GM23248 (cell line): ENCODE measurements around the gene USP19. TPM values are rescaled to one million over a fixed set of nuclear protein-coding genes. Genes with fewer than 3 reads are reported as not detected.

Experiments
- DNase-seq: peaks from one replicate; pipeline ENCODE4 v3.0.0-alpha.2; 2015
- H2AFZ ChIP-seq: fragments of 200-600 bp; sonication (generic); 2 replicates; pipeline ENCODE4 v1.6.1; 2016; ENCODE audit warnings: antibody characterized with exemption
- H3F3A ChIP-seq: fragments of 200-600 bp; sonication (generic); 2 replicates; pipeline ENCODE4 v1.6.1; 2016; ENCODE audit warnings: mild to moderate bottlenecking, antibody characterized with exemption, mixed run types; ENCODE audit not compliant: insufficient read depth
- H3K27ac ChIP-seq: fragments of 200-600 bp; sonication (generic); 2 replicates; pipeline ENCODE4 v1.5.1; 2016; ENCODE audit warnings: mild to moderate bottlenecking
- H3K27me3 ChIP-seq: fragments of 200-600 bp; sonication (generic); replicated peaks from 2 replicates; pipeline ENCODE4 v1.6.1; 2016; ENCODE audit warnings: mild to moderate bottlenecking; ENCODE audit not compliant: insufficient read depth
- H3K36me3 ChIP-seq: fragments of 200-600 bp; sonication (generic); 2 replicates; pipeline ENCODE4 v1.6.1; 2016; ENCODE audit warnings: low read depth, mild to moderate bottlenecking
- H3K4me1 ChIP-seq: fragments of 200-600 bp; sonication (generic); 2 replicates; pipeline ENCODE4 v1.6.1; 2016; ENCODE audit warnings: mild to moderate bottlenecking; ENCODE audit not compliant: insufficient read depth
- H3K4me2 ChIP-seq: fragments of 200-600 bp; sonication (generic); one replicate; pipeline ENCODE4 v1.6.1; 2016; ENCODE audit warnings: mild to moderate bottlenecking; ENCODE audit not compliant: unreplicated experiment
- H3K4me3 ChIP-seq: fragments of 200-600 bp; sonication (generic); 2 replicates; pipeline ENCODE4 v1.5.1; 2016; ENCODE audit warnings: mild to moderate bottlenecking
- H3K79me2 ChIP-seq: fragments of 200-600 bp; sonication (generic); 2 replicates; pipeline ENCODE4 v1.6.1; 2016; ENCODE audit warnings: mild to moderate bottlenecking; ENCODE audit not compliant: insufficient read depth
- H3K9ac ChIP-seq: fragments of 200-600 bp; sonication (generic); 2 replicates; pipeline ENCODE4 v1.6.1; 2016; ENCODE audit warnings: mild to moderate bottlenecking
- H3K9me2 ChIP-seq: fragments of 200-600 bp; sonication (generic); 2 replicates; pipeline ENCODE4 v1.6.1; 2016; ENCODE audit warnings: mixed run types, mild to moderate bottlenecking, moderate library complexity; ENCODE audit not compliant: insufficient read depth
- H3K9me3 ChIP-seq: fragments of 200-600 bp; sonication (generic); one replicate; pipeline ENCODE4 v1.6.1; 2017; ENCODE audit warnings: low read depth
- H4K20me1 ChIP-seq: fragments of 200-600 bp; sonication (generic); 2 replicates; pipeline ENCODE4 v1.6.0; 2016; ENCODE audit not compliant: insufficient read depth
- EZH2 ChIP-seq: fragments of 200-600 bp; sonication (generic); IDR thresholded peaks from 2 replicates; pipeline ENCODE4 v1.6.1; 2018; ENCODE audit warnings: antibody characterized with exemption, mild to moderate bottlenecking; ENCODE audit not compliant: insufficient read depth, poor library complexity, severe bottlenecking
- EZH2phosphoT487 ChIP-seq: fragments of 200-600 bp; sonication (generic); IDR thresholded peaks from 2 replicates; pipeline ENCODE4 v1.6.1; 2018; ENCODE audit warnings: antibody characterized with exemption, moderate library complexity, mild to moderate bottlenecking, low read depth; ENCODE audit not compliant: insufficient read depth
- WGBS, 2 experiments: methylation state at CpG; one replicate each; pipeline ENCODE4 v1.1.6; 2015 to 2017; ENCODE audit warnings: low lambda C conversion rate in 2 of 2, low coverage in 1 of 2; ENCODE audit errors: missing lambda C conversion rate in 2 of 2; 5-methylcytosine and 5-hydroxymethylcytosine counted together
- in situ Hi-C: fragments of 300-500 bp; cut with MboI; formaldehyde crosslinking; loops from 2 replicates; pipeline ENCODE4 v1.15.0; 2020
- polyA plus RNA-seq: library from polyadenylated mRNA; unstranded; fragments of >200 nt; fragmentation: Nextera tagmentation; extraction: Ambion mirVana; gene quantifications from 2 replicates; pipeline ENCODE4 v1.2.1, GENCODE V29; 2016
- total RNA-seq: library from RNA; depleted of rRNA; stranded (reverse); fragments of >200 nt; shearing (Covaris generic); gene quantifications from 2 replicates; pipeline ENCODE4 v1.2.3, GENCODE V29; 2014

USP19 gene
- total and polyA plus RNA-seq, 2 experiments from 2014 or later: 17.0 to 31.6 TPM

DNA sequence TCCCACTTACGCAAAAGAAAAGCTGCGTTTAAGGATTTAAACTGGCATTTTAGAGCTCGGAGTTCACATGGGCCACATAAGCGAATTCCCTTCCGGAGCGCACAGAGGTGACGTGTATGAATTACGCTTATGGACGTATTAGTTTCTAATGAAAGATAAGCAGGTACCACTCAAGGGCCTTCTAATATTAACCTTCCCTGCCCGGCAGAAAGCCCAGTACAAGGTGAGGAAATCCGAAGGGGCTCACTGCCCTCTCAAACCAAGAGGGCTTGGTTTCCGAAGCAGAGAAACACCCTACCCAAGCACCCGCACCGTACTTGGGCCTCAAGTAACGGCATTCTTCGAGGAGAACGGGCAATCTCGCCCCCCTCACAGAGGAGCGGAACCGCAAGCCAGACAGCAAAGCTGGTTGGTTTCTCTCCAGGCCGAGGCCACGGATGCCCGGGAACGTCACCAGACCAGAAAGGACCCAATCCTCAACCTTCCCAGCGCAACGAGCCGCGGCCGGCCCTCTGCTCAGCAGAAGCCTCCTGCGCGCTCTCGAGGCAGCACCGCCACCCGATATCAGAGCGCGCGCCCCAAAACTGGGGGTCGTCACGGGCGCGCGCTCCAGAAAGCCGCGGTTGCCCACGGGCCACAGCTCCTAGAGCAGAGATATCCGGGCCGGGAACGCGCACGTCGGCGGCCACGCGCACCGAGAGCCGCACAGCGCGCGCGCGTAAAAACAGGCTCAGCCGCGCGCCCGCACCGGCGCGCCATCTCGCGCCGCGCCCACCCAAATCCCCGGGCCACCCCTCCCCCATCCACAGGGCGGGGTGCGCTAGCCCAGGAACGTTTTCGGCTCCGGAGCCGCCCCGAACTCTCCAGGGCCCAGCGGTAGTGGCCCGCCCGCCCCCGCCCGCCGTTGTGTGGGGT, 27.4 kb downstream of the USP19 start:
- Histone ChIP-seq H3F3A (peaks cover 34% of the 10 kb centered on the region), H3K79me2 (peaks cover 51% of the 10 kb centered on the region), H3K36me3 (peaks cover 5% of the 10 kb centered on the region; the same call in 1 of the 2 replicates), H2AFZ (peak overlapping the region; percentile 57), H3K4me3 (peak overlapping the region; percentile 91), H4K20me1 (peaks cover 6% of the 10 kb centered on the region; the same call in 1 of the 2 replicates), H3K9me3 (no peaks in the 10 kb centered on the region), H3K4me2 (peak overlapping the region; percentile 80), H3K9ac (peak overlapping the region; percentile 98), H3K9me2 (no peaks in the 10 kb centered on the region), H3K4me1 (peaks cover 23% of the 10 kb centered on the region), H3K27me3 (no peaks in the 10 kb centered on the region), H3K27ac (peak overlapping the region; percentile 98)
- in situ Hi-C loops: no loop called here
- WGBS, 2 experiments: 1 to 2% methylated on average over 61 to 85 of the region's 86 CpGs
- TF ChIP-seq EZH2phosphoT487: no peak
- TF ChIP-seq EZH2: no peak
- peak; percentile 92 for DNase-seq

DNA sequence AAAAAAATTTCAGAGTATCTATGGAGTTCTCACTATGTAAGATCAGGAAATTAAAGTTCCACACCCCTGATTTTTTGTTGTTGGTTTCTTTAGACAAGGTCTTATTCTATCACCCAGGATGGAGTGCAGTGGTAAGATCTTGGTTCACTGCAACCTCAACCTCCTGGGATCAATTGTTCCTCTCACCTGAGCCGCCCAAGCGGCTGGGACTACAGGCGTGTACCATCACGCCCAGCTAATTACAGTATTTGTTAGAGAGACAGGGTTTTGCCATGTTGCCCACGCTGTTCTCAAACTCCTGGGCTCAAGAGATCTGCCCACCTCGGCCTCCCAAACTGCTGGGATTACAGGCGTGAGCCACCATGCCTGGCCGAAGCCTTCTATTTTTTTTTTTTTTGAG, 39.2 kb downstream of the USP19 start:
- no peaks in the 10 kb centered on the region for H3F3A ChIP-seq
- no peaks in the 10 kb centered on the region for H4K20me1 ChIP-seq
- H3K79me2 ChIP-seq: peaks cover 100% of the 10 kb centered on the region
- no peak overlapping the region for H3K4me3 ChIP-seq
- H3K27ac ChIP-seq: no peak overlapping the region
- no peak overlapping the region for H2AFZ ChIP-seq
- no peaks in the 10 kb centered on the region for H3K27me3 ChIP-seq
- no peak overlapping the region for H3K9ac ChIP-seq
- H3K9me2 ChIP-seq: no peaks in the 10 kb centered on the region
- H3K36me3 ChIP-seq: peaks cover 9% of the 10 kb centered on the region; the same call in 1 of the 2 replicates
- H3K9me3 ChIP-seq: no peaks in the 10 kb centered on the region
- H3K4me1 ChIP-seq: no peaks in the 10 kb centered on the region
- WGBS, 2 experiments: 87 to 94% methylated on average over 8 of the region's 8 CpGs
- TF ChIP-seq EZH2 (no peak), EZH2phosphoT487 (no peak)
- in situ Hi-C loops: no loop called here
- DNase-seq: no peak
- H3K4me2 ChIP-seq: no peak overlapping the region

DNA sequence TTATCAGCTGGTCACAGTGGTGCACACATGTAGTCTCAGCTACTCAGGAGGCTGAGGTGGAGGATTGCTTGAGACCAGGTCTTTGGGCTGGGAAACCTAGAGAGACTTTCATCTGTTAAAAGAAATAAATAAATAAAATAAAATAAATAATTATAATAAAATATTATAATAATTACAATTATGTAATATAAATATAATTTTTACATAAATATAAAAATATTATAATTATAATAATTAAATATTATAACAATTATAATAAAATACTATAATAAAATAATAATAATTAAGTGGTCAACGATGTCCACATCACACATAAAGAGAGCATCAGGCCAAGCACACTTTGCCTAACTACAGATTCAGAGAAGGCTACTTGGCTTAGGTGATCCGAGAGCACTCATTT, 41.4 kb downstream of the USP19 start:
- no peaks in the 10 kb centered on the region for H4K20me1 ChIP-seq
- no peaks in the 10 kb centered on the region for H3K4me1 ChIP-seq
- H3K79me2 ChIP-seq: peaks cover 100% of the 10 kb centered on the region
- TF ChIP-seq EZH2: no peak
- TF ChIP-seq EZH2phosphoT487: no peak
- H2AFZ ChIP-seq: no peak overlapping the region
- H3K9me3 ChIP-seq: no peaks in the 10 kb centered on the region
- 97 to 98% methylated on average over 2 of the region's 2 CpGs for WGBS, 2 experiments
- no peaks in the 10 kb centered on the region for H3K9me2 ChIP-seq
- H3F3A ChIP-seq: no peaks in the 10 kb centered on the region
- no peak overlapping the region for H3K4me3 ChIP-seq
- DNase-seq: no peak
- peaks cover 25% of the 10 kb centered on the region for H3K36me3 ChIP-seq
- no peak overlapping the region for H3K4me2 ChIP-seq
- in situ Hi-C loops: no loop called here
- H3K27me3 ChIP-seq: no peaks in the 10 kb centered on the region
- H3K27ac ChIP-seq: no peak overlapping the region
- no peak overlapping the region for H3K9ac ChIP-seq

DNA sequence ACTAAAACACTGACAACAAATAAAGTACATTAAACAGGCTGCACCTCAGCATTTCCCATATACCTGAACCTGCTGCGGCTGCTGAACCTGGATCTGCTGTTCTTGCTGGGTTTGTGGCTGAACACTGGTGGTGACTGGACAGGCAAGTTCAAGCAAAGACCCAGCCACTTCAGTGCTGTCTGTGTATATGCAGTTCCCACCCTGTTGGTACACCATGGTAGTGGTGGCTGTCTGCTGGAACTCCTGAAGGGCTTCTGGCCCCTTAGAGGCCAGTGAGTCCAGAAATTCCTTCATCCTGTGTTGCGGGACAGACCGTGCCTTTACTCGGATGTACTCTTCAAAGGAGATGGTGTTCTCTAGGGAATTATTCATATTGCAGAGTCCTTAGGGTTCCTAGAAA, 44.0 kb downstream of the USP19 start:
- Histone ChIP-seq H3K9ac (no peak overlapping the region), H3K4me2 (no peak overlapping the region), H3F3A (no peaks in the 10 kb centered on the region), H3K4me1 (no peaks in the 10 kb centered on the region), H4K20me1 (no peaks in the 10 kb centered on the region), H3K9me3 (no peaks in the 10 kb centered on the region), H3K36me3 (peaks cover 48% of the 10 kb centered on the region), H3K4me3 (no peak overlapping the region), H3K79me2 (peaks cover 100% of the 10 kb centered on the region), H3K27ac (no peak overlapping the region), H3K27me3 (no peaks in the 10 kb centered on the region), H2AFZ (no peak overlapping the region), H3K9me2 (no peaks in the 10 kb centered on the region)
- 79 to 91% methylated on average over 4 of the region's 4 CpGs for WGBS, 2 experiments
- TF ChIP-seq EZH2 (no peak), EZH2phosphoT487 (no peak)
- DNase-seq: no peak
- in situ Hi-C loops: no loop called here
